Activated CD8-positive, alpha-beta memory T cell treated with anti-CD3 and anti-CD28 coated beads for 48 hours (primary cell): Measurements from ENCODE around the gene KCNA2.

Experiments used
- DNase-seq, 3 experiments: peaks; one replicate each; pipeline ENCODE4 v3.0.0-alpha.2; 2020; ENCODE audit warnings: low read depth in 2 of 3, low spot score in 2 of 3

The KCNA2 gene

GRCh38 chr1:110602466-110602865 is 3.7 kb downstream of the KCNA2 start:
- no peak for DNase-seq

GRCh38 chr1:110601332-110601731 is 4.8 kb downstream of the KCNA2 start:
- DNase-seq: no peak

- DNase-seq: no peak
Observed at GRCh38 chr1:110600716-110601115, 5.4 kb downstream of the KCNA2 start.

- DNase-seq: no peak
Observed at GRCh38 chr1:110597966-110598365, 8.2 kb downstream of the KCNA2 start.

GRCh38 chr1:110596312-110596711 is 9.8 kb downstream of the KCNA2 start:
- no peak for DNase-seq

GRCh38 chr1:110595353-110595710 is 10.8 kb downstream of the KCNA2 start:
- no peak for DNase-seq

GRCh38 chr1:110594456-110595352 is 11.5 kb downstream of the KCNA2 start:
- DNase-seq: no peak

GRCh38 chr1:110593902-110594301 is 12.3 kb downstream of the KCNA2 start:
- no peak for DNase-seq

GRCh38 chr1:110591956-110592355 is 14.2 kb downstream of the KCNA2 start:
- no peak for DNase-seq

- DNase-seq: no peak
Observed at GRCh38 chr1:110588991-110589390, 17.2 kb downstream of the KCNA2 start.

GRCh38 chr1:110588486-110588885 is 17.7 kb downstream of the KCNA2 start:
- DNase-seq: no peak

- DNase-seq: no peak
Observed at GRCh38 chr1:110587906-110588305, 18.3 kb downstream of the KCNA2 start.

- DNase-seq: no peak
Observed at GRCh38 chr1:110585481-110585880, 20.7 kb downstream of the KCNA2 start.

- no peak for DNase-seq
Observed at GRCh38 chr1:110584045-110584444, 22.1 kb downstream of the KCNA2 start.

GRCh38 chr1:110583505-110583904 is 22.7 kb downstream of the KCNA2 start:
- DNase-seq: no peak

- DNase-seq: no peak
Observed at GRCh38 chr1:110582378-110582777, 23.8 kb downstream of the KCNA2 start.

- DNase-seq: no peak
Observed at GRCh38 chr1:110581682-110582145, 24.4 kb downstream of the KCNA2 start.

GRCh38 chr1:110580244-110580643 is 25.9 kb downstream of the KCNA2 start:
- no peak for DNase-seq

- no peak for DNase-seq
Observed at GRCh38 chr1:110579460-110579859, 26.7 kb downstream of the KCNA2 start.

GRCh38 chr1:110576441-110576840 is 29.7 kb downstream of the KCNA2 start:
- DNase-seq: no peak

- DNase-seq: no peak
Observed at GRCh38 chr1:110573314-110573713, 32.8 kb downstream of the KCNA2 start.

- DNase-seq: no peak
Observed at GRCh38 chr1:110572751-110573150, 33.4 kb downstream of the KCNA2 start.

GRCh38 chr1:110570901-110571300 is 35.3 kb downstream of the KCNA2 start:
- DNase-seq: no peak
